H1 (cell line): ENCODE results near the gene RPS17. TPM values are rescaled to one million over a fixed set of nuclear protein-coding genes. Genes with fewer than 3 reads are reported as not detected.

Experiments used
- HDAC2 ChIP-seq, 2 experiments: fragments of 300-600 bp in 1 of 2; sonication (generic) in 1 of 2; IDR thresholded peaks; 2 replicates each; pipeline ENCODE4 v1.6.1; 2011 to 2012; ENCODE audit warnings: low read depth in 2 of 2, low read length in 2 of 2, mild to moderate bottlenecking in 2 of 2, moderate library complexity in 2 of 2, borderline replicate concordance in 1 of 2, inconsistent platforms in 1 of 2
- JUN ChIP-seq: IDR thresholded peaks from 2 replicates; pipeline ENCODE4 v1.6.1; 2011; ENCODE audit warnings: low read depth, mild to moderate bottlenecking, improper control_type of control experiment, low read length
- KDM1A ChIP-seq: fragments of 200-600, 300-600 bp; sonication (generic); IDR thresholded peaks from 2 replicates; pipeline ENCODE4 v1.7.1; 2016; ENCODE audit warnings: mild to moderate bottlenecking, low read length, borderline replicate concordance
- PHF8 ChIP-seq: fragments of 200-600 bp; sonication (generic); conservative IDR thresholded peaks from 2 replicates; pipeline ENCODE4 v1.7.1; 2012; ENCODE audit warnings: low read depth, mild to moderate bottlenecking, inconsistent platforms, low read length, moderate library complexity
- POU5F1 ChIP-seq: IDR thresholded peaks from 2 replicates; pipeline ENCODE4 v1.6.1; 2011; ENCODE audit warnings: low read depth, mild to moderate bottlenecking, low read length, moderate library complexity
- polyA plus RNA-seq, 7 experiments: library from polyadenylated mRNA; depleted of rRNA in 3 of 7; stranded (reverse) in 5 of 7; unstranded in 2 of 7; fragments of >200 nt in 5 of 7; fragments of 200-250 nt in 2 of 7; gene quantifications; 1 replicate in 5 of 7; 2 replicates in 1 of 7; 4 replicates in 1 of 7; pipeline versions ENCODE4 v1.2.1 to v1.2.3, GENCODE V29; 2011 to 2013; ENCODE audit warnings: missing spikeins in 2 of 7, mixed read lengths in 2 of 7
- total RNA-seq: library from RNA; stranded (reverse); fragmentation: NEBNext Ultra II Directional; extraction: Animal tissue kit (Norgen Biotek cat#: 25700); gene quantifications from 2 replicates; pipeline ENCODE4 v1.2.1, GENCODE V29; 2021
- TF ChIP-seq, protein P1 (sequence below), 3 experiments: IDR thresholded peaks; 1 replicate in 2 of 3; 2 replicates in 1 of 3; pipeline versions ENCODE4 v1.5.1 to v1.6.1; 2011; ENCODE audit warnings: low read length in 3 of 3, mild to moderate bottlenecking in 3 of 3, inconsistent platforms in 2 of 3, low read depth in 1 of 3, moderate library complexity in 1 of 3; ENCODE audit not compliant: insufficient read depth in 1 of 3; ENCODE audit errors: control extremely low read depth in 1 of 3
- TF ChIP-seq, protein P2 (sequence below): IDR thresholded peaks from 2 replicates; pipeline ENCODE4 v1.6.1; 2012; ENCODE audit warnings: low read length, inconsistent platforms

The RPS17 gene
- total and polyA plus RNA-seq, 2 of the 8 experiments (the other 6 are each of a cell fraction or from before 2014, with no cell fraction given), result 2,416 to 5,590 TPM

DNA sequence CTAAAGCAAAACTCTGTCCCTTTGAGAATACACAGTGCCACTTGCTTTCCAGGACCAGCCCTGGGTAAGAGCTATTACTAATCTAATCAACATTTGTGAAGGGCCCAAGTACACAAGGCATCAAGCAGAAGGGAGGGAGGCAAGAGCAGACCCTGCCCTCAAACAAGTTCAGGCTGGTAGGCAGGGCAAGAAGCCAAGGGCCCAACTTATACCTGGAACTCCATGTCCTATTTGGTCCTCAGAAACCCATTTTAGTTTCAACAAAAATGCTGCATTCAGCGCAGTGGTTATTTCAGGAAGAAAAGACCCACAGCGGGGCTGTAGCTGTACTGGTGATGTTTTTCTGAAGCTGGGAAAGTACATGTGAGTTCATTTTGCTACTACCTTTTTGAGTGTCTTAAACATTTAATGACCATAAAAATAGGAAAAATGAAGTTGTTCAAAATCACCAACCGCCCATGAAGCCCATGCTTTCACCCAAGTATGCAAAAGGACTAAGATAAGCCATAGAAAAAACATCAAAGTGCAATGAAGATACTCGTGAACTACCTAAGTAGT is 2.8 kb downstream of the RPS17 start (continued):
- TF ChIP-seq, protein P1, sequence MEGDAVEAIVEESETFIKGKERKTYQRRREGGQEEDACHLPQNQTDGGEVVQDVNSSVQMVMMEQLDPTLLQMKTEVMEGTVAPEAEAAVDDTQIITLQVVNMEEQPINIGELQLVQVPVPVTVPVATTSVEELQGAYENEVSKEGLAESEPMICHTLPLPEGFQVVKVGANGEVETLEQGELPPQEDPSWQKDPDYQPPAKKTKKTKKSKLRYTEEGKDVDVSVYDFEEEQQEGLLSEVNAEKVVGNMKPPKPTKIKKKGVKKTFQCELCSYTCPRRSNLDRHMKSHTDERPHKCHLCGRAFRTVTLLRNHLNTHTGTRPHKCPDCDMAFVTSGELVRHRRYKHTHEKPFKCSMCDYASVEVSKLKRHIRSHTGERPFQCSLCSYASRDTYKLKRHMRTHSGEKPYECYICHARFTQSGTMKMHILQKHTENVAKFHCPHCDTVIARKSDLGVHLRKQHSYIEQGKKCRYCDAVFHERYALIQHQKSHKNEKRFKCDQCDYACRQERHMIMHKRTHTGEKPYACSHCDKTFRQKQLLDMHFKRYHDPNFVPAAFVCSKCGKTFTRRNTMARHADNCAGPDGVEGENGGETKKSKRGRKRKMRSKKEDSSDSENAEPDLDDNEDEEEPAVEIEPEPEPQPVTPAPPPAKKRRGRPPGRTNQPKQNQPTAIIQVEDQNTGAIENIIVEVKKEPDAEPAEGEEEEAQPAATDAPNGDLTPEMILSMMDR (IDR thresholded peaks at IDR 0.05; ENCODE audit: control extremely low read depth in 1 of 3, insufficient read depth in 1 of 3, low read depth in 1 of 3, low read length in 3 of 3), result no peak
- TF ChIP-seq PHF8, result no peak
- no peak for TF ChIP-seq KDM1A
- TF ChIP-seq POU5F1, result no peak
- TF ChIP-seq JUN, result no peak
- TF ChIP-seq, protein P2, sequence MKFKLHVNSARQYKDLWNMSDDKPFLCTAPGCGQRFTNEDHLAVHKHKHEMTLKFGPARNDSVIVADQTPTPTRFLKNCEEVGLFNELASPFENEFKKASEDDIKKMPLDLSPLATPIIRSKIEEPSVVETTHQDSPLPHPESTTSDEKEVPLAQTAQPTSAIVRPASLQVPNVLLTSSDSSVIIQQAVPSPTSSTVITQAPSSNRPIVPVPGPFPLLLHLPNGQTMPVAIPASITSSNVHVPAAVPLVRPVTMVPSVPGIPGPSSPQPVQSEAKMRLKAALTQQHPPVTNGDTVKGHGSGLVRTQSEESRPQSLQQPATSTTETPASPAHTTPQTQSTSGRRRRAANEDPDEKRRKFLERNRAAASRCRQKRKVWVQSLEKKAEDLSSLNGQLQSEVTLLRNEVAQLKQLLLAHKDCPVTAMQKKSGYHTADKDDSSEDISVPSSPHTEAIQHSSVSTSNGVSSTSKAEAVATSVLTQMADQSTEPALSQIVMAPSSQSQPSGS, result no peak
- TF ChIP-seq HDAC2 (IDR thresholded peaks at IDR 0.05; ENCODE audit: borderline replicate concordance in 1 of 2, low read depth in 2 of 2, low read length in 2 of 2), result no peak
